Neutrophil (primary cell): ENCODE measurements around the gene PTPRN2.

ENCODE experiments used
- H3K27ac ChIP-seq: fragments of 200-600 bp; sonication (generic); 2 replicates; pipeline ENCODE4 v1.5.1; 2016; ENCODE audit warnings: mild to moderate bottlenecking, moderate library complexity
- H3K27me3 ChIP-seq: fragments of 200-600 bp; sonication (generic); 2 replicates; pipeline ENCODE4 v1.6.0; 2016; ENCODE audit warnings: mild to moderate bottlenecking
- H3K36me3 ChIP-seq: fragments of 200-600 bp; sonication (generic); 2 replicates; pipeline ENCODE4 v1.5.1; 2017
- H3K4me1 ChIP-seq, 2 experiments: fragments of 200-600 bp in 1 of 2; sonication (generic) in 1 of 2; 1 replicate in 1 of 2; 2 replicates in 1 of 2; pipeline versions ENCODE4 v1.5.1 to v1.6.1; 2013 to 2016; ENCODE audit warnings: low read depth in 1 of 2, low read length in 1 of 2, mild to moderate bottlenecking in 1 of 2, moderate library complexity in 1 of 2; ENCODE audit not compliant: control insufficient read depth in 1 of 2, insufficient read depth in 1 of 2
- H3K4me3 ChIP-seq, 2 experiments: fragments of 200-600 bp in 1 of 2; sonication (generic) in 1 of 2; 1 replicate in 1 of 2; 2 replicates in 1 of 2; pipeline ENCODE4 v1.5.1; 2013 to 2016; ENCODE audit warnings: low read depth in 1 of 2, low read length in 1 of 2, mild to moderate bottlenecking in 1 of 2, moderate library complexity in 1 of 2
- H3K9me3 ChIP-seq: fragments of 200-600 bp; sonication (generic); 2 replicates; pipeline ENCODE4 v1.5.1; 2016
- TF ChIP-seq, protein P1 (sequence below): fragments of 200-600 bp; sonication (generic); IDR thresholded peaks from 2 replicates; pipeline ENCODE4 v1.5.1; 2016; ENCODE audit warnings: antibody characterized with exemption

PTPRN2 gene

DNA sequence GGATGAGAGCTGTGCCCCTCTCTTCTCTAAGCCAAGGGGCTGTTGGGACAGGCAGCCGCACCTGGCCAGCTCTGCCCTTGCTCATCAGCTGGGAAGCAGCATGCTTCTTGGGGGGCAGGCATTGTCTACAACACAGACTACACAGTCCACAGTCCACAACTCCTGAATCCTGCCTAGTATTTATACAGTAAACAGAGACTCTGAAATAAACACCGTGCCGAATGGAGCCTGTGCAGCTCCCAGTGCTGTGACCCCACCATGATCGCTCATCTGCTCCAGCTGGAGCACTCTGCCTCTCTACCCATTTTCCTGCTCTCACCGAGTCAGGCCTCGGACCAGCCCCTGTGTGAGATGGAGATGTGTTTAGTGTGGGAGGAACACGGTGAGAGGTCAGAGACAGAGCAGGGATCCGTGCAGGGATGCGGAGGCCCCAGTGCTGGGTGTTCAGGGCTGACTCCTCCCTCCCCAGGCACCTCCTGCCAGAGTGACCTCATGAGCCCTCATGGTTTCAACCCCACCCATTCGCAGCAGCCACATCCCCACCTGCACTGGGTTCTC is 642.8 kb downstream of the PTPRN2 start:
- TF ChIP-seq, protein P1, sequence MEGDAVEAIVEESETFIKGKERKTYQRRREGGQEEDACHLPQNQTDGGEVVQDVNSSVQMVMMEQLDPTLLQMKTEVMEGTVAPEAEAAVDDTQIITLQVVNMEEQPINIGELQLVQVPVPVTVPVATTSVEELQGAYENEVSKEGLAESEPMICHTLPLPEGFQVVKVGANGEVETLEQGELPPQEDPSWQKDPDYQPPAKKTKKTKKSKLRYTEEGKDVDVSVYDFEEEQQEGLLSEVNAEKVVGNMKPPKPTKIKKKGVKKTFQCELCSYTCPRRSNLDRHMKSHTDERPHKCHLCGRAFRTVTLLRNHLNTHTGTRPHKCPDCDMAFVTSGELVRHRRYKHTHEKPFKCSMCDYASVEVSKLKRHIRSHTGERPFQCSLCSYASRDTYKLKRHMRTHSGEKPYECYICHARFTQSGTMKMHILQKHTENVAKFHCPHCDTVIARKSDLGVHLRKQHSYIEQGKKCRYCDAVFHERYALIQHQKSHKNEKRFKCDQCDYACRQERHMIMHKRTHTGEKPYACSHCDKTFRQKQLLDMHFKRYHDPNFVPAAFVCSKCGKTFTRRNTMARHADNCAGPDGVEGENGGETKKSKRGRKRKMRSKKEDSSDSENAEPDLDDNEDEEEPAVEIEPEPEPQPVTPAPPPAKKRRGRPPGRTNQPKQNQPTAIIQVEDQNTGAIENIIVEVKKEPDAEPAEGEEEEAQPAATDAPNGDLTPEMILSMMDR, result no peak
- Histone ChIP-seq H3K9me3 (no peaks in the 10 kb centered on the region), H3K27ac (no peak overlapping the region), H3K27me3 (no peaks in the 10 kb centered on the region), H3K36me3 (no peaks in the 10 kb centered on the region), H3K4me3 (no peak overlapping the region), H3K4me1 (no peaks in the 10 kb centered on the region)

DNA sequence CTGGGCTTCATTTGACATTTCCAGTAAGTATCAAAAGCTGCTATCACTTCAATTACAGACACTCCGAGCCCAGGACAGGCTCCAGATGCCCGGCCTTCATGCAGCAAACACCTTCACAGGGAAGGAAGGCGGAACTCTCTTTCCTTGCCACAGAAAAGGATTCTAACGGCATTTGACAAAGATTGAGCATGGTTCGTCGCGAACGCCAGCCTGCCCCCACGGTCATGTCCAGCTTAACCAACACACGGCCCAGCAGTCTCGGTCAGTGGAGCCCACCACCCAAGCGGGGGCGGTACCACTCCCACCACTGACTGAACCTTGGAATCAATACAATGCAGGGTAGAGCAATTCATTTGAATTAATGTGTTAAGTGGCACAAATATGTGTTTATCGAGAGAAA is 643.6 kb downstream of the PTPRN2 start:
- TF ChIP-seq, protein P1, result no peak
- Histone ChIP-seq H3K27me3 (no peaks in the 10 kb centered on the region), H3K27ac (no peak overlapping the region), H3K9me3 (no peaks in the 10 kb centered on the region), H3K4me3 (no peak overlapping the region), H3K36me3 (no peaks in the 10 kb centered on the region), H3K4me1 (no peaks in the 10 kb centered on the region)

DNA sequence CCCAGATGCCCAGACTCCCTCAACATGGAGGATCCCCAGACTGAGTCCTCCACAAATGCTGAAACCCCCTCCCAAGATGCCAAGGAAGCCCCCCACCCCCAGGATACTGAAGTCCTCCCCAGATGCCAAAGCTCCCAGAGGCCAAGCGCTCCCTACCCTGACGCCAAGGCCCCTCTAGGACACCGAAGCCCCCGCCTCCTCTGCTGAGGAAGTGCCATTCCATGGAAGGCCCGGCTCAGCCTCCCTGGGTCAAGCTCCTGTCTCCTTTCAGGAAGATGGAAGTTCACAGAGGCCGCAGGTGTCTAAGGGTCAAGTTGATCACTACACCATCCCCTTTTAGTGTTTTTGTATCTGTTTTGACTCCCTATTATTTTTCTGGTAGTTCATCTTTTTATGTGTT is 644.1 kb downstream of the PTPRN2 start:
- no peaks in the 10 kb centered on the region for H3K4me1 ChIP-seq
- H3K36me3 ChIP-seq, result no peaks in the 10 kb centered on the region
- no peak overlapping the region for H3K4me3 ChIP-seq
- H3K27me3 ChIP-seq, result no peaks in the 10 kb centered on the region
- TF ChIP-seq, protein P1, result no peak
- H3K9me3 ChIP-seq, result no peaks in the 10 kb centered on the region
- no peak overlapping the region for H3K27ac ChIP-seq

DNA sequence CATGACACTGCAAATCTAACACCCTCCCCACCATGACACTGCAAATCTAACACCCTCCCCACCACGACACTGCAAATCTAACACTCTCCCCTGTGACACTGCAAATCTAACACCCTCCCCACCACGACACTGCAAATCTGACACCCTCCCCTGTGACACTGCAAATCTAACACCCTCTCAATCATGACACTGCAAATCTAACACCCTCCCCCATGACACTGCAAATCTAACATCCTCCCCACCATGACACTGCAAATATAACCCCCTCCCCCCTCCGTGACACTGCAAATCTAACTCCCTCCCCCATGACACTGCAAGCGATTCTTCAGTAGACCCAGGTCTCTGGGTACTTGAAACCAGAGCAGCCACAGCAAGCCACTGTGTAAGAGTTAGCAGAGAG is 646.4 kb downstream of the PTPRN2 start:
- no peaks in the 10 kb centered on the region for H3K9me3 ChIP-seq
- TF ChIP-seq, protein P1, result no peak

DNA sequence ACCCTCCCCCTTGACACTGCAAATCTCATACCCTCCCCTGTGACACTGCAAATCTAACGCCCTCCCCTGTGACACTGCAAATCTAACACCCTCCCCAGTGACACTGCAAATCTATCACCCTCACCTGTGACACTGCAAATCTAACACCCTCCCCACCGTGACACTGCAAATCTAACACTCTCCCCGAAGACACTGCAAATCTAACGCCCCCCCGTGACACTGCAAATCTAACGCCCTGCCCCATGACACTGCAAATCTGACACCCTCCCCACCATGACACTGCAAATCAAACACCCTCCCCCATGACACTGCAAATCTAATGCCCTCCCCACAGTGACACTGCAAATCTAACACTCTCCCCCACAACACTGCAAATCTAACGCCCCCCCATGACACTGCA is 647.1 kb downstream of the PTPRN2 start:
- Histone ChIP-seq H3K4me3 (no peak overlapping the region), H3K9me3 (no peaks in the 10 kb centered on the region), H3K4me1 (no peaks in the 10 kb centered on the region), H3K36me3 (no peaks in the 10 kb centered on the region), H3K27ac (no peak overlapping the region), H3K27me3 (no peaks in the 10 kb centered on the region)
- TF ChIP-seq, protein P1, result no peak

More for the DNA sequence above, 646.4 kb downstream of the PTPRN2 start:
- Histone ChIP-seq H3K4me1 (no peaks in the 10 kb centered on the region), H3K4me3 (no peak overlapping the region), H3K27ac (no peak overlapping the region), H3K27me3 (no peaks in the 10 kb centered on the region), H3K36me3 (no peaks in the 10 kb centered on the region)

DNA sequence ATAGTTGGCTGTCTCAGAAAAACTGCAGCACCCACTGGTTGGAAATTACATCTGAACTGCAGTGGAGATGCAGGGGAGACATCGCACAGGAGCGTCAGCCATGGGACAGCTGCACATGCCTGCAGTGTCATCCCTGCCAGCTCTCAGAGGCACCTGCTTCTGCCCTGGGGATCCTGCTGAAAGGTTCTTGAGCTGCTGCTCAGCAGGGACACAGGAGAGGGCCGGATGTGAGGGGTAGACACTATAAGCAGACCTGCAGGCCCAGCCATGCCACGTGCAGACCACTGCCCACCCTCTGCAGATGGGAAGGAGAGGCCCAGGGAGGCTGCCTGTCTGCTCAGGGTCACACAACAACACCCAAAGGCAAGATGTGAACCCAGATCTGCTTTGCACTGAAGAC is 649.4 kb downstream of the PTPRN2 start:
- Histone ChIP-seq H3K9me3 (no peaks in the 10 kb centered on the region), H3K4me1 (no peaks in the 10 kb centered on the region), H3K36me3 (no peaks in the 10 kb centered on the region), H3K27me3 (no peaks in the 10 kb centered on the region), H3K27ac (no peak overlapping the region), H3K4me3 (no peak overlapping the region)
- TF ChIP-seq, protein P1, result no peak
